Liver (tissue), 3 donors: ENCODE results near the gene KLRF1.

Experiments used
- SP1 ChIP-seq: IDR thresholded peaks from 2 replicates; pipeline ENCODE4 v1.6.1; 2018; ENCODE audit warnings: antibody characterized with exemption, mild to moderate bottlenecking
- TF ChIP-seq, protein P1 (sequence below): fragments of 150-350 bp; IDR thresholded peaks from 2 replicates; pipeline ENCODE4 v1.5.1; 2017; ENCODE audit warnings: improper control_type of control experiment, low read depth, low read length; ENCODE audit not compliant: missing input control
- donor health status: healthy.
- donor health status: healthy.

DNA sequence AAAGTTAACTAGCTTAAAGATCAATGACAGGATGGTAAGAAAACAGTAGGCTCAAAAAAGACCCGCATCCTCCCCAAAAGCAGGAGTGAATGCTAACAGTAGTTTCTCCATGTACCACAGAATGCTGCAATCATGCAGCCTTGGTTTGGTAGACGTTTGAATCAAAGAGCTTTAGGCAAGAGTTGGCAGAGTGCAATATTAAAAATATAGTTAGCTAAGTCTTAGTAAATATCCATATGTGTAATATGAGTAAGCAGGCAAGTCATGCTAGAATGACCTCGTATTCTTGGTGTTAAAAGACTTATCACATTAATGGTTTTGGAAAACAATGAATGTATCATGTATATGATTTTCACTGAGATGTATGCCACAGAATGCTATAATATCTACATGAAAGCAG lies 18.8 kb upstream of the KLRF1 start:
- no peak for TF ChIP-seq SP1
- TF ChIP-seq, protein P1, sequence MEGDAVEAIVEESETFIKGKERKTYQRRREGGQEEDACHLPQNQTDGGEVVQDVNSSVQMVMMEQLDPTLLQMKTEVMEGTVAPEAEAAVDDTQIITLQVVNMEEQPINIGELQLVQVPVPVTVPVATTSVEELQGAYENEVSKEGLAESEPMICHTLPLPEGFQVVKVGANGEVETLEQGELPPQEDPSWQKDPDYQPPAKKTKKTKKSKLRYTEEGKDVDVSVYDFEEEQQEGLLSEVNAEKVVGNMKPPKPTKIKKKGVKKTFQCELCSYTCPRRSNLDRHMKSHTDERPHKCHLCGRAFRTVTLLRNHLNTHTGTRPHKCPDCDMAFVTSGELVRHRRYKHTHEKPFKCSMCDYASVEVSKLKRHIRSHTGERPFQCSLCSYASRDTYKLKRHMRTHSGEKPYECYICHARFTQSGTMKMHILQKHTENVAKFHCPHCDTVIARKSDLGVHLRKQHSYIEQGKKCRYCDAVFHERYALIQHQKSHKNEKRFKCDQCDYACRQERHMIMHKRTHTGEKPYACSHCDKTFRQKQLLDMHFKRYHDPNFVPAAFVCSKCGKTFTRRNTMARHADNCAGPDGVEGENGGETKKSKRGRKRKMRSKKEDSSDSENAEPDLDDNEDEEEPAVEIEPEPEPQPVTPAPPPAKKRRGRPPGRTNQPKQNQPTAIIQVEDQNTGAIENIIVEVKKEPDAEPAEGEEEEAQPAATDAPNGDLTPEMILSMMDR: no peak
